Activated CD4-positive, alpha-beta memory T cell treated with anti-CD3 and anti-CD28 coated beads for 36 hours (primary cell): Measurements from ENCODE around the gene SLCO2A1. TPM values are rescaled to one million over a fixed set of nuclear protein-coding genes. Genes with fewer than 3 reads are reported as not detected.
A peak's percentile ranks its signal among the peaks of the same experiment; 100 is the strongest.
"Not testable (repeated sequence)": the region's sequence is repeated elsewhere in the genome, so short reads cannot be mapped to it uniquely, and the experiment has no call there.

Experiments
- CTCF ChIA-PET: fragments of 350-600 bp; sonication (Branson Sonifier 250); formaldehyde crosslinking; loops from one replicate; lab custom pipeline; 2021; ENCODE audit warnings: antibody characterized with exemption, inconsistent platforms; lab: Charles Lee
- POLR2A ChIA-PET: fragments of 350-600 bp; sonication (Branson Sonifier 250); formaldehyde crosslinking; loops from one replicate; lab custom pipeline; 2021; ENCODE audit warnings: antibody characterized with exemption; lab: Charles Lee
- DNase-seq: peaks from one replicate; pipeline ENCODE4 v3.0.0-alpha.2; 2020
- H3K27ac Mint-ChIP-seq: one replicate; pipeline ENCODE4 v1.8.0; 2021; ENCODE audit warnings: mixed read lengths
- H3K27me3 Mint-ChIP-seq: one replicate; pipeline ENCODE4 v1.8.0; 2021; ENCODE audit warnings: mixed read lengths
- H3K36me3 Mint-ChIP-seq: one replicate; pipeline ENCODE4 v1.8.0; 2021; ENCODE audit warnings: mixed read lengths
- H3K4me1 Mint-ChIP-seq: one replicate; pipeline ENCODE4 v1.8.0; 2021; ENCODE audit warnings: low read depth, mixed read lengths
- H3K4me3 Mint-ChIP-seq: one replicate; pipeline ENCODE4 v1.8.0; 2021; ENCODE audit warnings: mild to moderate bottlenecking, mixed read lengths
- H3K9me3 Mint-ChIP-seq: one replicate; pipeline ENCODE4 v1.8.0; 2021; ENCODE audit warnings: mixed read lengths
- intact Hi-C: fragments of 100-400 bp; cut with micrococcal nuclease; formaldehyde crosslinking; loops from one replicate; pipeline ENCODE4 v1.15.1; 2023
- total RNA-seq, 2 experiments: library from RNA; stranded (reverse); gene quantifications; one replicate each; pipeline ENCODE4 v1.2.3, GENCODE V29; 2021

The SLCO2A1 gene
- total RNA-seq: not detected

DNA sequence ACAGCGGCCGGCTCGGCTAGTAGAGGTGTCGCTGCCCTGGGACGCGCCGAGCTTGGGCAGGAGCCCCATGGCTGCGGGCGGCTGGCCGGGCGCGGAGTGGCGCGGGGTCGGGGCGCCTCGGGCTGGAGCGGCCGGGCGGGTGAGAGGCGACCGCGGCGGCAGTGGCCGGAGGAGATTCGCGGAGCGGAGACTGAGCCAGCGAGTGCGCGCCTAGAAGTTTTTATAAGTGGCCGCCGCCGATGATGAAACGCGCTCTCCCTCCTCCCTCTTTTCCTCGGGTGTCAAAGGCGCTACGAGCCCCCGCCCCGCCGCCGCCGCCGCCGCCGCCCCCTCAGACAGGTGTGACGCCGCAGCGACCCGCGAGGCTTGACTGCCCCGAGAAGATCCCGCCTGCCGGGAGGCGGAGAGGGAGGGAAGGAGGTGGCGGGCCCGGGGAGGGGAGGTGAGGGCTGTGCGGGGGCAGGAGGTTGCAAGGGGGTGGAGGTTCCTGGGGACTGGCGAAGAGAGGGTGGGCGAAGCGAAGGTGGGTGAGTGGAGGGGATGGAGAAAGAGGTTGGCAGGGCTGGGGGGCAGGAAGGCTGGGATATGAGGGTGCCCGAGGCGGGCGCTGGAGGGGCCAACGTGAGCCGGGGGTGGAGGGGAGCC lies at the start of gene SLCO2A1:
SLCO2A1 (minus strand) TSS at position 192 of the 645 bp plus-strand sequence; CDS start at position 69, 123 bp downstream.
- POLR2A ChIA-PET: no interaction called here
- H3K4me1 Mint-ChIP-seq: peaks cover 5% of the 10 kb centered on the region
- CTCF ChIA-PET: no interaction called here
- H3K4me3 Mint-ChIP-seq: peak within 1 kb of the TSS; percentile 40
- intact Hi-C loops: no loop called here
- peaks cover 32% of the 10 kb centered on the region for H3K27me3 Mint-ChIP-seq
- H3K9me3 Mint-ChIP-seq: no peaks in the 10 kb centered on the region
- H3K27ac Mint-ChIP-seq: no peak within 1 kb of the TSS
- H3K36me3 Mint-ChIP-seq: no peaks in the 10 kb centered on the region
- DNase-seq: peak; percentile 22

DNA sequence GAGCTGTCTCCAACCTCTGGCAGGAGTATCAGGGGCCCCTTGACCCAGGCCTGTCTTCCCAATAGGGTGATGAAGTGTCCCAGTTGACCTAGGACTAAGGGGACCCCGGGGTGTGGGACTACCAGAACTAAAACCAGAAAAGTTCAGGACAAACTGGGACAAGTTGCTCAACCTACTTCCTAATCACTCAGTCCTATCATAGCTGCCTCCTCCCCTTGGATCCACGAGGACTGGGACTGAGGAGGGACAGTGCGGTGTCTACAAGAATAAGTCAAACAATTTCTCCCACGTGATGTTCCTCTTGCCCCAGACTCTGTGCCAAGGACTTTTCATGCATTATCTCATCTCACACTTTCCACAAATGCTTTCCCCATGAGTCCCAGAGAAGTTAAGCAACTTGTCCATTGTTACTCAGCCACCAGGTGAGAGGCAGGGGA lies 49.4 kb upstream of the SLCO2A1 start:
- ChIA-PET POLR2A (no interaction called here), CTCF (no interaction called here)
- no peak overlapping the region for H3K4me3 Mint-ChIP-seq
- DNase-seq: no peak
- no peak overlapping the region for H3K27ac Mint-ChIP-seq
- H3K36me3 Mint-ChIP-seq: no peaks in the 10 kb centered on the region
- no peaks in the 10 kb centered on the region for H3K4me1 Mint-ChIP-seq
- intact Hi-C loops: no loop called here
- peaks cover 3% of the 10 kb centered on the region for H3K27me3 Mint-ChIP-seq
- H3K9me3 Mint-ChIP-seq: no peaks in the 10 kb centered on the region

DNA sequence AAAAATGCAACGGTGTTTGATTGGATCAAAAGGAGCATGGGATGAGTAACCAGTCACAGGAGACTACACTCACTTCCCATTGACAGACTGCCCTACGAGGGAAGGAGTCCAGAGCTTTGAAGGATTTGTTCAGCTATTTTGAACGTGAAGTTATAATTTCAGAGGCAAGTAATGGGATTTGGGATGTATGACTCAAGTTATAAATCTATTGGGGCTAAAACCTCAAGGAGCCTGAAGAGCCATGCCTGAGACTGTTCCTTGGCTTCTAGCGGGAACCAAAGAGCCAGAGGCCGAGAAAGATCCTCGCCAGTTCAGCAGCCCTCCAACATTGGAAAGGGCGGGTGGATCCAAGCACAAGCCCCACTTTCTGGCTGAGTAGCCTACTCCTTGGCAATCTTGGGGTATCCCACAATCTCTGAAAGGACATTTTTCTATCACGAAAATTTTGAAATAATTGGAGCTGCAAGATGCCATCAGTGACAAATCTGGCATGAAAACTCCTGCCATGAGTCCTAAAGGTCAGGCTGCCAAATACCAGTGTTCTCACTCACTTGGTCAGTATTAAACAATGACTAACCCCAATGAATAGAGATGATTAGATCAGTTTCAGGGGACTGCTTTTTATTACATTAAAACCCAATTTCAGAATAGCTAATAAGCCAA lies 48.6 kb upstream of the SLCO2A1 start:
- Mint-ChIP-seq H3K4me3 (no peak overlapping the region), H3K4me1 (no peaks in the 10 kb centered on the region), H3K27ac (no peak overlapping the region), H3K9me3 (no peaks in the 10 kb centered on the region), H3K36me3 (no peaks in the 10 kb centered on the region), H3K27me3 (peaks cover 1% of the 10 kb centered on the region)
- CTCF ChIA-PET: no interaction called here
- POLR2A ChIA-PET: no interaction called here
- no peak for DNase-seq
- intact Hi-C loops: no loop called here

DNA sequence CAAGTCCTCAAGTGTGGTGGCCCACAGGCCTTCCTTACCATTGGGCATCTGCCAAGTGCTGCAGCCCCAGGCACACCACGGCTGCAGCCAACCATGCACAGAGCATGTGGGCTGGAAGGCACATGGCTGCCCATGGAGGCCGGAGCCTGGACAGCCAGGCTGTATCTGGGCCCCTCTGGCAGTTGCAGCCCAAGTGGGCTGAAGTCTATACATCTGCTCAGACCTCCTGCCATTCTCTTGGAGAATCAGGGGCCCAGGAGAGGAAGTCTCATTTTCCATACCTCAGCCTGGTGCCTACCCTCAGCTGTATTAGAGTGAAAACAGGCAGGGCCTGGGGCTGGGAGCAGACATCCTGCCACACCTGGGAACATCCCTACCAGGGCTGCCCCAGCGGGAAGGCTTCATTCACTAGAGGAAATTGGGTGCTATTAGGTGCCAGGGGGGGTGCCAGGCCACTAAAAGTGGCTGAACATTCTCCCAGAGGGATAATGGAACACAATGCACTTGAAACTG lies 48.0 kb upstream of the SLCO2A1 start:
- POLR2A ChIA-PET: no interaction called here
- intact Hi-C loops: no loop called here
- Mint-ChIP-seq H3K27ac (no peak overlapping the region), H3K36me3 (no peaks in the 10 kb centered on the region), H3K27me3 (peaks cover 1% of the 10 kb centered on the region), H3K4me1 (no peaks in the 10 kb centered on the region), H3K9me3 (no peaks in the 10 kb centered on the region), H3K4me3 (no peak overlapping the region)
- peak; percentile 5 for DNase-seq
- CTCF ChIA-PET: no interaction called here

DNA sequence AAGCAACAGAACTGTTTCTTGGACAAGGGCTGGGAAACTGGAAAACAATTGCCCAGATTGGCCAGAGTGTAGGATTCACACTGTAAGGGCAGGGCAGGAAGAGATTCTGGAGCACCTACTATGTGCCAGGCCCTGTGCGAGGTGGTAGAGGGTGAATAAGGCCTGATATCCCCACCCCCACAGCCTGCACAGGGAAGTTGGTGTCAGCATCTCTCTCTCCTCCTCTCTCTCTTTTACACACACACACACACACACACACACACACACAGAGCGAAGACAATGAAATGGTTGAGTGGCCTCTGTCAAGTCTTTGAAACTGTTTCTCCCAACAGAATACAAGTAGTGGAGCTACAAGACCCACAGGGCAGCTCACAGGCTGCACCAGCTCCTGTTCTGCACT lies 47.1 kb upstream of the SLCO2A1 start:
- Mint-ChIP-seq H3K27ac (no peak overlapping the region), H3K9me3 (no peaks in the 10 kb centered on the region), H3K27me3 (no peaks in the 10 kb centered on the region), H3K36me3 (no peaks in the 10 kb centered on the region), H3K4me3 (no peak overlapping the region), H3K4me1 (no peaks in the 10 kb centered on the region)
- peak; percentile 2 for DNase-seq
- ChIA-PET POLR2A (no interaction called here), CTCF (no interaction called here)
- intact Hi-C loops: no loop called here

DNA sequence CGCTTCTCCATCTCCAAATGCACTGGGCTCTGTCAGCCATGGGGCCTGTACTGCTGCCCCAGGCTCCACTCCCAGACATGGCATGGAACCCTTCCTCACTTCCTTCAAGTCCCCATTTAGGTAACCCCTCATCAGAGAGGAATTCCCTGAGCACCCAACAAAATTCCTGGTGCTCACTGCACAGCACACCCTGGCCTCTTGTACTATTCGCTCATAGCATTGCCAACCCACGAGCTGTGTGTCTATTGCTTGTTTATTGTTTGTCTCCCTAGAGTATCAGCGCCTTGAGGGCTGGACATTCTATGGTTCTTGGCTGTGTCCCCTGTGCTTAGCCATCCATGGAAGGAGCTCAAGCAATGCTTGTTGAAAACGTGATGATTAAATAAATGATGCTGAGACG lies 46.1 kb upstream of the SLCO2A1 start:
- Mint-ChIP-seq H3K9me3 (no peaks in the 10 kb centered on the region), H3K27me3 (no peaks in the 10 kb centered on the region), H3K4me1 (no peaks in the 10 kb centered on the region), H3K36me3 (no peaks in the 10 kb centered on the region), H3K4me3 (no peak overlapping the region), H3K27ac (no peak overlapping the region)
- intact Hi-C loops: no loop called here
- ChIA-PET CTCF (no interaction called here), POLR2A (no interaction called here)
- DNase-seq: no peak

DNA sequence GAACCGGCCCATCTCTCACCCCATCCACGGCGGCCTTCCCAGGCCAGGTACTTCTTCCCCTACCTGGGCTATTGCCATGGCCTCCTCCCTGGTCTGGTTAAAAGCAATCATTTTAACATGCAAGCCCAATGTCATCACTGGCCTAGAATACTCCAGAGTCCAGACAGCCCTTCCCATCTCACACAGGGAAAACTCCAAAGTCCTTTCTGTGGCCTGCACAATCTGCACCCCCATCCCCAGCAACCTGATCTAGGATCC lies 45.8 kb upstream of the SLCO2A1 start:
- no peak overlapping the region for H3K4me3 Mint-ChIP-seq
- H3K27ac Mint-ChIP-seq: no peak overlapping the region
- intact Hi-C loops: no loop called here
- DNase-seq: no peak
- no peaks in the 10 kb centered on the region for H3K27me3 Mint-ChIP-seq
- ChIA-PET CTCF (no interaction called here), POLR2A (no interaction called here)
- no peaks in the 10 kb centered on the region for H3K9me3 Mint-ChIP-seq
- no peaks in the 10 kb centered on the region for H3K4me1 Mint-ChIP-seq
- no peaks in the 10 kb centered on the region for H3K36me3 Mint-ChIP-seq

DNA sequence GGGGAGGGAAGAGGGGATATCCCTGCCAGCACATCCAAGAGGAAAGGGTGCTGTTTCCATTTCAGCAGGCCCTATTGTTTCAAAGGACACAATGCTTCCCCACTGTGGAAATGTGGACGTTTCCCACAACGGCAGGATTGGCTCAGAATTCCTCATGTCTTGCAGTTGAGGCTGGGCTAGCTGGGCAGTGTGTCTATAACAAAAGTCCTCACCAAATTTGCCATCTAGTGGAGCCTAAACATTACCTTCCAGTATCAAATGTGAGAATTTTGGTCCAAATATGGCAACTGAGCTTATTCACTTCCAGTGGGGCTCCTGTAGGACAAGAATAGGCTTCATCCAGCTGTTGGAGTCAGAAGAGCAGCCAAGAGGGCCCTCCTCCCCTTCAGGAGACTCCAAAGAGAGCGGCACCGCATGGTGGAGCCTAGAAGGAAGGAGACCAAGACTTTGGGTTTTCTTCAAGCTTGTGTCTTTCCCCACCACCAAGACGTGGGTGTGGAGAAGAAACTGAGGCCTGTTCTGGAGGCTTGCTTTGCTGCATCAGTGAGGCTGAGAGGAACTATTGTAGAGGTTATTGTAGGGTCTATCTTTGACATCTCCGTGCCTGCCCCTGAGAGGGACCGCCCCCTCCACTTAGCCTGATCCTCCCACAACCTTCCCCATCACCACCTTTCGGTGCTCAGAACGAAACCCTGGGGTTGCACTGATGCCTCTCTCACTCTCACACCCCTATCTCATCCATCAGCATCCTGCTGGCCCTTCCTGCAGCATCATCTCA lies 45.3 kb upstream of the SLCO2A1 start:
- no peaks in the 10 kb centered on the region for H3K27me3 Mint-ChIP-seq
- H3K36me3 Mint-ChIP-seq: no peaks in the 10 kb centered on the region
- POLR2A ChIA-PET: no interaction called here
- intact Hi-C loops: no loop called here
- peak; percentile 1 for DNase-seq
- no peak overlapping the region for H3K27ac Mint-ChIP-seq
- no peaks in the 10 kb centered on the region for H3K9me3 Mint-ChIP-seq
- H3K4me1 Mint-ChIP-seq: no peaks in the 10 kb centered on the region
- CTCF ChIA-PET: no interaction called here
- H3K4me3 Mint-ChIP-seq: no peak overlapping the region

DNA sequence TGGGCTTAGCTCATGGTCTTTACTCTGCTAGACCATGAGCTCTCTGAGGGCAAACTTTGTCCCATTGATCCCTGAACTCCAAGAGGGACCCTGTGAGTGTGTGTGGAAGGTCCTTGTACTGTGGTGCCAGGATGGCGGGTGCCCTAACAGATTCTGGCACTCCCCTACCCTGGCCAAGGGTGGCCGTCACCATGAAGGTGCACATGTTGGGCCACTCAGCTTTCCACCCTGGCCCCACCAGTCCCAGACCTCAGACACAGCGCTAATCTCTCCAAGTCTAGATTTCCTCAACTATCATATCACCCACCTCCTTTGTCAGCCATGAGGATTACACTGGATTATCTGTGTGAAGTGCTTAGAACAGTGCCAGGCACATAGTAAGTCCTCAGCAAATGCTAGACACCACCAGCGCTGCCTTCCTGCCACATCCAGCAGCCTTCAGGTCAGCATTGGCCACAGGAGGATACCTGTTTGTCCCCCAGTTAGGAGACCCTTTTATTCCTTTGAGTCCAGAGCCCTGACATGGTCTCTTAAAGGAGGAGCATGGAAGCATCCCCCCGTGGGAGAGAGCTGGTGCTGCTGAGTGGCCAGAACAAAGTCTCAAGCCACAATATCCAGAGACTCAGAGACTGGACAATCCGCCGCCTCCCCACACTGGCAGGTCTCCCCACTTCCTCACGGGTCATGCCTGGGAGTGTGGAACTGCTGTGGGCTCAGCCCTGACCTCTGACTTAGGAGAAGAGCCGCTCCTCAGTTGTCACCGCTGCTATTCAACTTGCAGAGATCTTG lies 44.5 kb upstream of the SLCO2A1 start:
- no peaks in the 10 kb centered on the region for H3K4me1 Mint-ChIP-seq
- peak; percentile 2 for DNase-seq
- ChIA-PET POLR2A (no interaction called here), CTCF (no interaction called here)
- intact Hi-C loops: no loop called here
- H3K36me3 Mint-ChIP-seq: no peaks in the 10 kb centered on the region
- H3K27ac Mint-ChIP-seq: no peak overlapping the region
- H3K4me3 Mint-ChIP-seq: no peak overlapping the region
- H3K9me3 Mint-ChIP-seq: no peaks in the 10 kb centered on the region
- H3K27me3 Mint-ChIP-seq: no peaks in the 10 kb centered on the region

DNA sequence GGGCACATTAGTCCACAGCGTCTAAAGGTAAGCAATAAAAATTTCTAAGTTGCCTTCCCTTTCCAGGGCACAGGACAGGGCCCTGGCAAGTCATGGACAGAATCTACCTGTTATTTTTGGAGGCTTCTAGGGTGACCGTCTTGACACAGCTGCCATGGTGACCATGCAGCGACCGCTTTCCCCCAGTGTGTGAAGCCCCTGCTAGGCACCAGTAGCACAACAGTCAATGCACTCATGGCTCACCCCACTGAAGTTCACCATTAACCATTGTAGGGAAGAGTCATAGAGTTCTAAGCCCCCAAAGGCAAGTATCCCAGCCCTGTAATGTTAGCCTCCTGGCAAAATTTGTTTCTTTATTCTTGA lies 43.8 kb upstream of the SLCO2A1 start:
- no peak overlapping the region for H3K27ac Mint-ChIP-seq
- no peak for DNase-seq
- intact Hi-C loops: no loop called here
- CTCF ChIA-PET: no interaction called here
- no peak overlapping the region for H3K4me3 Mint-ChIP-seq
- POLR2A ChIA-PET: no interaction called here
- H3K27me3 Mint-ChIP-seq: no peaks in the 10 kb centered on the region
- H3K9me3 Mint-ChIP-seq: no peaks in the 10 kb centered on the region
- H3K4me1 Mint-ChIP-seq: no peaks in the 10 kb centered on the region
- H3K36me3 Mint-ChIP-seq: no peaks in the 10 kb centered on the region

DNA sequence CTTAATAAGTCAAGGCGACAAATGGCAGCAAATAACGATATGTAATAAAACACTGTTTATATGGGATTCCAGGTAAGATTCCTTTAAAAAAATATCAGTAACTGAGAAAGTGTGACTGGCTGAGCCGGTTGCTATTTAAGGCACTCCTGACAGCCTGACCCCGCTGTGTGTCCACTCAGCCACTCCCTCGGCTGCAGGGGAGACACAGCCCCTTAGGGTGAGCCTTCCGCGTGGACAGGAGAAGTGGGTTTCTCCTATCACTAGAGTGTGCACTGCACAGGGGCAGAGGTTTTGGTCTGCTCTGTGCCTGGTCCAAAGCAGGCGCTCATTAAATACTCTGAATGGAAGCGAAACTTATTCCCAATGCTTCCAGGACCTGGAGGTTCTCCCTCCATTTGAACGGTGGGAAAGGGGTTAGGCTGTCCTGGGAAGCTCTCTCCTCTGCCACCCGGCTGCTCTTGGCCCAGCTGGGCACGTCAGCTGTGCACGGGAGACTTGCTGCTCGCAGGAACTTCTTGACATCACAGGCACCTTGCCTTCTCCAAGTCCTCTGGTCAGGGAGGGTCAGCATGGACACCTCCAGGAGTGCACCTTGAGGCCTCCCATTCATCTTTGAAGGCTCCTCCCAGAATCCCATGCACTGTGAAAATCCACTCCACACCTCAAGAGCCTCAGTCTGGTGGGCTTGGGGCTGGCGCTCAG lies 43.3 kb upstream of the SLCO2A1 start:
- ChIA-PET POLR2A (no interaction called here), CTCF (no interaction called here)
- H3K27ac Mint-ChIP-seq: no peak overlapping the region
- intact Hi-C loops: no loop called here
- no peak overlapping the region for H3K4me3 Mint-ChIP-seq
- H3K36me3 Mint-ChIP-seq: no peaks in the 10 kb centered on the region
- DNase-seq: peak; percentile 4
- H3K4me1 Mint-ChIP-seq: no peaks in the 10 kb centered on the region
- H3K27me3 Mint-ChIP-seq: no peaks in the 10 kb centered on the region
- H3K9me3 Mint-ChIP-seq: no peaks in the 10 kb centered on the region

DNA sequence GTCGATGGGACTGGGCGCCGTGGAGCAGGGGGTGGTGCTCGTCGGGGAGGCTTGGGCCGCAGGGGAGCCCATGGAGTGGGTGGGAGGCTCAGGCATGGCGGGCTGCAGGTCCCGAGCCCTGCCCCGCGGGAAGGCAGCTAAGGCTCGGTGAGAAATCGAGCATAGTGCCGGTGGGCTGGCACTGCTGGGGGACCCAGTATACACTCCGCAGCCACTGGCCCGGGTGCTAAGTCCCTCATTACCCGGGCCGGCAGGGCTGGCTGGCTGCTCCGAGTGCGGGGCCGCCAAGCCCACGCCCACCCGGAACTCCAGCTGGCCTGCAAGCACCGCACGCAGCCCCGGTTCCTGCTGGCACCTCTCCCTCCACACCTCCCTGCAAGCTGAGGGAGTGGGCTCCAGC lies 40.6 kb upstream of the SLCO2A1 start:
- H3K27ac Mint-ChIP-seq, H3K36me3 Mint-ChIP-seq, H3K4me3 Mint-ChIP-seq, DNase-seq, intact Hi-C loops, POLR2A ChIA-PET, H3K27me3 Mint-ChIP-seq, H3K9me3 Mint-ChIP-seq, H3K4me1 Mint-ChIP-seq, CTCF ChIA-PET: not testable (repeated sequence)
